OCI-LY7 (cell line): ENCODE measurements around the gene CYP24A1.

Experiments
- CTCF ChIP-seq: fragments of 200-600 bp; sonication (generic); conservative IDR thresholded peaks from 2 replicates; pipeline ENCODE4 v1.5.1; 2014; ENCODE audit warnings: mild to moderate bottlenecking, antibody characterized with exemption, low read length, moderate library complexity, mixed read lengths
- EZH2phosphoT487 ChIP-seq: fragments of 200-600 bp; sonication (generic); IDR thresholded peaks from 2 replicates; pipeline ENCODE4 v1.6.1; 2018; ENCODE audit warnings: low read depth, borderline replicate concordance, mild to moderate bottlenecking, mixed run types, antibody characterized with exemption, low read length, moderate library complexity, mixed read lengths

DNA sequence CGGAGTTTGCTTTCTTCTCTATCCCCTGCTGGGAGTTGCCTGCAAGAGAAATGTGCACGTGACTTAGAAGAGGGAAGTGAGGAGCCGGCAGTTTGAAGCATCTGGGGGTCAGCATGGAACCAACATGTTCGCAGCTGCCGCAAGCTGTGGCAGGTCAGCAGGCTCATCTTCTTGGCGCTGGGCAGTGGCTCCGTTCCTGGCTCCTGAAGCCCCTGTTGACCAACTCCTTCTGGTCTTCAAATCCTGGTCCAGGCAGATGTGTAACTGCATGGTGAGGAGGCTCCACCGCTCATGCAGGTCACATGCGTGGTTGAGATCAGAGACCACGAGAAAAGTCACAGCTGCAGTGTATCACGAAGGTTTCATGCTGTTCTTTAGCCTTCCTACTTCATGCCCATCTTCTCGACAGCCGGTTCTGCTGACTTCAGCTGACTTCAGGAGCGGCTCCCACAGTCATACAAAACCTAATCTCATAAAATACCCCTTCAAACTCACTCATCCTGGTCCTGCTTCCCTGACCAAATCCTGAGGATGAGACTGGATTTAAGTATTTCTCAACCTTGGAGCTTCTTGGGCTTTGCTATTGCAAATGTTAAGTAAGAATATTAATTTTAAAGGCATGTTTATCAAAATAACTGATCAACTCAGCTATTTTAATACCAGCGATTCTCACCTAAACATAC lies 58.5 kb downstream of the CYP24A1 start:
- TF ChIP-seq CTCF (no peak), EZH2phosphoT487 (no peak)
